Measurements from ENCODE around the gene MFAP4.

DNA sequence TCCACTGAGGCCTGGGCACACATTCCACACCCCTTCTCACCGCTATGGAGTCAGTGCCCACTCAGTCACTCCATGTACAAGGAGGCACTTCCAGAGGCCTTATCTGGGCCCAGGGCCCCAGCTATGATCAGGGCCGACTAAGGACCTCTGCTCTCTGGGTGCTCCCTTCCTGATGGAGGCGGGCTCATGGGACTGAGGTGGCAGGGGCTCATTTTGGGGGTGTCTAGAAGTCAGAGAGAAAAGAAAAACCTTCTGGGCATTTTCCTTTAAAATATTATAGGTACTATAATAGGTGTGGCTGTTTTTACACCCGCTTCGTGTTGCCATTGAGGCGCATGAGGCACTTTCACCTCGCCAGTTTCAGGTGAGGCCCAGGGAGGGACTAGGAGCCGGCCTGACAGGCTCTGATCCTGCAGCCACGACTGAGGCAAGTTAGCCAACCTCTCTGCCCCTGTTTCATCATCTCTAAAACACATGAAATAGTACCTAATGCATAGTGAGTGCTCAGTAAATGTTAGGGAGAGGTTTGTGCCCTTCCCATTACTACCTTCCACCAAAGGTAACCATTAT lies 38.8 kb downstream of the MFAP4 start:
- TF ChIP-seq, protein P1, sequence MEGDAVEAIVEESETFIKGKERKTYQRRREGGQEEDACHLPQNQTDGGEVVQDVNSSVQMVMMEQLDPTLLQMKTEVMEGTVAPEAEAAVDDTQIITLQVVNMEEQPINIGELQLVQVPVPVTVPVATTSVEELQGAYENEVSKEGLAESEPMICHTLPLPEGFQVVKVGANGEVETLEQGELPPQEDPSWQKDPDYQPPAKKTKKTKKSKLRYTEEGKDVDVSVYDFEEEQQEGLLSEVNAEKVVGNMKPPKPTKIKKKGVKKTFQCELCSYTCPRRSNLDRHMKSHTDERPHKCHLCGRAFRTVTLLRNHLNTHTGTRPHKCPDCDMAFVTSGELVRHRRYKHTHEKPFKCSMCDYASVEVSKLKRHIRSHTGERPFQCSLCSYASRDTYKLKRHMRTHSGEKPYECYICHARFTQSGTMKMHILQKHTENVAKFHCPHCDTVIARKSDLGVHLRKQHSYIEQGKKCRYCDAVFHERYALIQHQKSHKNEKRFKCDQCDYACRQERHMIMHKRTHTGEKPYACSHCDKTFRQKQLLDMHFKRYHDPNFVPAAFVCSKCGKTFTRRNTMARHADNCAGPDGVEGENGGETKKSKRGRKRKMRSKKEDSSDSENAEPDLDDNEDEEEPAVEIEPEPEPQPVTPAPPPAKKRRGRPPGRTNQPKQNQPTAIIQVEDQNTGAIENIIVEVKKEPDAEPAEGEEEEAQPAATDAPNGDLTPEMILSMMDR (IDR thresholded peaks at IDR 0.05) = no peak
- no peak for TF ChIP-seq POLR2A (IDR thresholded peaks at IDR 0.05)
